Glutamatergic neuron (in vitro differentiated cells): Measurements from ENCODE around the gene F10. TPM values are rescaled to one million over a fixed set of nuclear protein-coding genes. Genes with fewer than 3 reads are reported as not detected.
"Not testable (repeated sequence)": the region's sequence is repeated elsewhere in the genome, so short reads cannot be mapped to it uniquely, and the experiment has no call there.

ENCODE experiments used
- DNase-seq: peaks from one replicate; pipeline ENCODE4 v3.0.0; 2022
- H3K27ac Mint-ChIP-seq: one replicate; pipeline ENCODE4 v1.8.0; 2020; ENCODE audit warnings: mild to moderate bottlenecking, mixed read lengths, inconsistent platforms; ENCODE audit not compliant: unreplicated experiment
- H3K27me3 Mint-ChIP-seq: one replicate; pipeline ENCODE4 v1.8.0; 2020; ENCODE audit warnings: mild to moderate bottlenecking, moderate library complexity, mixed read lengths, inconsistent platforms; ENCODE audit not compliant: unreplicated experiment
- H3K36me3 Mint-ChIP-seq: one replicate; pipeline ENCODE4 v1.8.0; 2020; ENCODE audit warnings: mild to moderate bottlenecking, mixed read lengths, inconsistent platforms; ENCODE audit not compliant: unreplicated experiment
- H3K4me1 Mint-ChIP-seq: one replicate; pipeline ENCODE4 v1.8.0; 2020; ENCODE audit warnings: mild to moderate bottlenecking, low read depth, mixed read lengths, inconsistent platforms; ENCODE audit not compliant: unreplicated experiment
- H3K4me3 Mint-ChIP-seq: one replicate; pipeline ENCODE4 v1.8.0; 2020; ENCODE audit warnings: mild to moderate bottlenecking, mixed read lengths, inconsistent platforms; ENCODE audit not compliant: unreplicated experiment
- H3K9me3 Mint-ChIP-seq: one replicate; pipeline ENCODE4 v1.8.0; 2020; ENCODE audit warnings: mild to moderate bottlenecking, moderate library complexity, mixed read lengths, inconsistent platforms; ENCODE audit not compliant: unreplicated experiment
- total RNA-seq: library from RNA; stranded (reverse); fragmentation: NEBNext Ultra II Directional; extraction: Animal tissue kit (Norgen Biotek cat#: 25700); gene quantifications from one replicate; pipeline ENCODE4 v1.2.1, GENCODE V29; 2021; ENCODE audit not compliant: unreplicated experiment
- TF ChIP-seq, protein P1 (sequence below): fragments of 200-600 bp; sonication (generic); IDR thresholded peaks from one replicate; pipeline ENCODE4 v1.5.0; 2021; ENCODE audit not compliant: partially characterized antibody, unreplicated experiment

The F10 gene
- total RNA-seq, 1 donor from 2014 or later, result 0.74 TPM

- H3K27ac Mint-ChIP-seq, result no peak overlapping the region
- no peak overlapping the region for H3K4me3 Mint-ChIP-seq
- DNase-seq, result peak; percentile 9
- H3K27me3 Mint-ChIP-seq, result peaks cover 9% of the 10 kb centered on the region
- peaks cover 3% of the 10 kb centered on the region for H3K9me3 Mint-ChIP-seq
- TF ChIP-seq, protein P1, sequence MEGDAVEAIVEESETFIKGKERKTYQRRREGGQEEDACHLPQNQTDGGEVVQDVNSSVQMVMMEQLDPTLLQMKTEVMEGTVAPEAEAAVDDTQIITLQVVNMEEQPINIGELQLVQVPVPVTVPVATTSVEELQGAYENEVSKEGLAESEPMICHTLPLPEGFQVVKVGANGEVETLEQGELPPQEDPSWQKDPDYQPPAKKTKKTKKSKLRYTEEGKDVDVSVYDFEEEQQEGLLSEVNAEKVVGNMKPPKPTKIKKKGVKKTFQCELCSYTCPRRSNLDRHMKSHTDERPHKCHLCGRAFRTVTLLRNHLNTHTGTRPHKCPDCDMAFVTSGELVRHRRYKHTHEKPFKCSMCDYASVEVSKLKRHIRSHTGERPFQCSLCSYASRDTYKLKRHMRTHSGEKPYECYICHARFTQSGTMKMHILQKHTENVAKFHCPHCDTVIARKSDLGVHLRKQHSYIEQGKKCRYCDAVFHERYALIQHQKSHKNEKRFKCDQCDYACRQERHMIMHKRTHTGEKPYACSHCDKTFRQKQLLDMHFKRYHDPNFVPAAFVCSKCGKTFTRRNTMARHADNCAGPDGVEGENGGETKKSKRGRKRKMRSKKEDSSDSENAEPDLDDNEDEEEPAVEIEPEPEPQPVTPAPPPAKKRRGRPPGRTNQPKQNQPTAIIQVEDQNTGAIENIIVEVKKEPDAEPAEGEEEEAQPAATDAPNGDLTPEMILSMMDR, result no peak
- peaks cover 11% of the 10 kb centered on the region for H3K4me1 Mint-ChIP-seq
- H3K36me3 Mint-ChIP-seq, result peaks cover 9% of the 10 kb centered on the region
Observed at GRCh38 chr13:113076681-113077401, 45.8 kb upstream of the F10 start.

DNA sequence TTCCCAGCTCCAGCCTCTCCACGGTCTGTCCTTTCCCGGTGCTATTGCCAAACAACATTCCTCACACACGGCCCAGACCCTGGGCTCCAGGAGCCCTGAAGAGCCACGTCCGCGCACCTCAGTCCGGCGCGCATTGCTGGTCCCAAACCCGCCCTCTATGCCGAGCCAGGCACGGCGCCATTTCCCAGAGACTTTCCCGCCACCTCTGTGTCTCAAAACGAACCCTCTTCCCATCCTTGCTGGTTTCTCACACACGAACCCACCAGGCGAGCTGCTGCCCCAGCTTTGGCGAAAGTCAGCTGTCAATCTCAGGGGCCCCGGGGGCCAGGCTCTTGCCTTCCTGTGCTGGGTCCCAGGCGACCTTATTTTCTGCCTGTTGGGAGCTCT is 45.0 kb upstream of the F10 start:
- no peak overlapping the region for H3K4me3 Mint-ChIP-seq
- H3K27ac Mint-ChIP-seq, result no peak overlapping the region
- H3K4me1 Mint-ChIP-seq, result peaks cover 11% of the 10 kb centered on the region
- peak; percentile 3 for DNase-seq
- peaks cover 3% of the 10 kb centered on the region for H3K9me3 Mint-ChIP-seq
- H3K36me3 Mint-ChIP-seq, result peaks cover 9% of the 10 kb centered on the region
- H3K27me3 Mint-ChIP-seq, result peaks cover 9% of the 10 kb centered on the region
- TF ChIP-seq, protein P1, result no peak

- Mint-ChIP-seq H3K27me3 (peaks cover 9% of the 10 kb centered on the region), H3K4me3 (peak overlapping the region; percentile 34), H3K27ac (no peak overlapping the region), H3K9me3 (peaks cover 3% of the 10 kb centered on the region), H3K4me1 (peaks cover 11% of the 10 kb centered on the region), H3K36me3 (peaks cover 9% of the 10 kb centered on the region)
- TF ChIP-seq, protein P1, result no peak
- no peak for DNase-seq
Observed at GRCh38 chr13:113077953-113078901, 44.4 kb upstream of the F10 start.

GRCh38 chr13:113078902-113079780 is 43.5 kb upstream of the F10 start:
- Mint-ChIP-seq H3K27me3 (peaks cover 14% of the 10 kb centered on the region), H3K27ac (peak overlapping the region; percentile 23), H3K9me3 (peaks cover 3% of the 10 kb centered on the region), H3K4me3 (no peak overlapping the region), H3K4me1 (peaks cover 17% of the 10 kb centered on the region), H3K36me3 (peaks cover 9% of the 10 kb centered on the region)
- peak; percentile 12 for DNase-seq
- TF ChIP-seq, protein P1, result no peak

DNA sequence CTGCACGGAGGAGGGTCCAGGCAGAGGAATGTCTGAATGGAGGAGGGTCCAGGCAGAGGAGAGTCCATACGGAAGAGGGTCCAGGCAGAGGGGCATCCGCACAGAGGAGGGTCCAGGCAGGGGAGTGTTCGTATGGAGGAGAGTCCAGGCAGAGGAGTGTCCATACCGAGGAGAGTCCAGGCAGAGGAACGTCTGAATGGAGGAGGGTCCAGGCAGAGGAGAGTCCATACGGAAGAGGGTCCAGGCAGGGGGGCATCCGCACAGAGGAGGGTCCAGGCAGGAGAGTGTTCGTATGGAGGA is 42.9 kb upstream of the F10 start:
- DNase-seq, H3K4me3 Mint-ChIP-seq, H3K9me3 Mint-ChIP-seq, H3K36me3 Mint-ChIP-seq: not testable (repeated sequence)
- H3K4me1 Mint-ChIP-seq, result peaks cover 19% of the 10 kb centered on the region
- H3K27ac Mint-ChIP-seq, result peak overlapping the region; percentile 23
- H3K27me3 Mint-ChIP-seq, result peaks cover 14% of the 10 kb centered on the region
